ENCODE data around the gene CPNE4. TPM values are rescaled to one million over a fixed set of nuclear protein-coding genes. Genes with fewer than 3 reads are reported as not detected.

CPNE4 gene
- total and polyA plus RNA-seq, 8 donors = 0.14 to 1.7 (median 0.66) TPM

DNA sequence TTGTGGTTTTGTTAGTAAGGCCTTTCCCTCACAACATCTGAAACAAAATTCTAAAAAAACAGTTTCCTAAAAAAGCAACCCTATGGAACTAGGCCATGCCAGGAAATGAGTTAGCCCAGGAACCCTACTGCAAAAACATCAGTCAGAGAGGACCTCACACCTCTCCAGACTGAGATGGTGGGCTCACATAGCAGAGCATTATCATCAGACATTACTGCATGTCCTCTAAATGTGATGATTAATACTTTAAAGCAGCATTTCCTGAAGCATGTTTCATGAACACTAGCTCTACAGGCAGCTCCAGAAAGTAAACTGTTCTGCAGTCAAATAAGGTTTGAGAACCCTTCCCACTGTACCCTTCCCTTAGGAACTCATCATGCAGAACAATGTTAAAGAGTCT lies 299.7 kb downstream of the CPNE4 start:
- no peaks in the 10 kb centered on the region for H3K36me3 ChIP-seq
- intact Hi-C loops (cut with DNase I) = no loop called here
- H3K4me1 ChIP-seq = no peaks in the 10 kb centered on the region
- ATAC-seq = no peak
- TF ChIP-seq CTCF (IDR thresholded peaks at IDR 0.05) = no peak
- no peak for FAIRE-seq
- no peak overlapping the region for H3K27ac ChIP-seq
- no peak for DNase-seq
- no peak overlapping the region for H3K4me3 ChIP-seq
- no peaks in the 10 kb centered on the region for H3K27me3 ChIP-seq
- H3K9me3 ChIP-seq = no peaks in the 10 kb centered on the region

DNA sequence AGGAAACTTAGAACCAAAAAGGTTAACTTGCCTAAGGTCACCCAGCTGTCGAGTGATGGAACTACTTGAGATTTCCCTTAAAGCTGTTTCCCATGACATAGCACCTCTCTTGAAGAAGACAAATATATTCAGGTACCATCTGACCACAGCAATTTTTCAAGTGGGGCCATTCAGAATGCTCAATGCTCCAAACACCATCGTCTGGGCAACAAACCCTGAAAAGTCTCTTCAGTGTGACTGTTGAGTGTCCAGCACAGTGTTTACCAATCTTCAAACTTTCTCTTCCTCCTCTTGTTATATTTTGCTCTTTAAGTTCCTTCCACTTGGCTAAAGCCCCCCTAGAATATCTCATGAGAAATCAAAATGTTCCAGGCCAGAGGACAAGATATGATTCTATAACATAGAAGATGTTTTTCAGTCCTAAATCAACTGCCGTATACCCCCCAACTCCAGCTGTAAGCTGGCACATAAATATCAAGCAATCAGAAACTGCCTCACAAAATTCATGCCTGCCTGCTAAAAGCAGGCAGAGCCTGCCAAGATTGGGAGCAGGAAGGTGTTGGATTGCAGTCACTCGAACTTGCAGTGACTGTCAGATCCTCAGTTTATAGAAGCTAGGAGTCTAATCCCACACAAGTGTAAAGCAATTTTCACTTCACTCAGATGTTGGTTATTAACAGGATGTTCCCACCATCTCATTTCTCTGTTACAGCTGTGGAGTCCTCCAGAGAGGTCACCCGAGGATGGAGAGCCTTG lies 301.6 kb downstream of the CPNE4 start:
- intact Hi-C loops (cut with DNase I) = no loop called here
- WGBS, 2 donors = 54 to 64% methylated on average over 5 of the region's 5 CpGs
- no peaks in the 10 kb centered on the region for H3K27me3 ChIP-seq
- ATAC-seq (no peak), FAIRE-seq (no peak), DNase-seq (no peak)
- no peaks in the 10 kb centered on the region for H3K4me1 ChIP-seq
- no peak overlapping the region for H3K4me3 ChIP-seq
- no peaks in the 10 kb centered on the region for H3K9me3 ChIP-seq
- H3K36me3 ChIP-seq = no peaks in the 10 kb centered on the region
- TF ChIP-seq CTCF (IDR thresholded peaks at IDR 0.05) = no peak
- no peak overlapping the region for H3K27ac ChIP-seq

DNA sequence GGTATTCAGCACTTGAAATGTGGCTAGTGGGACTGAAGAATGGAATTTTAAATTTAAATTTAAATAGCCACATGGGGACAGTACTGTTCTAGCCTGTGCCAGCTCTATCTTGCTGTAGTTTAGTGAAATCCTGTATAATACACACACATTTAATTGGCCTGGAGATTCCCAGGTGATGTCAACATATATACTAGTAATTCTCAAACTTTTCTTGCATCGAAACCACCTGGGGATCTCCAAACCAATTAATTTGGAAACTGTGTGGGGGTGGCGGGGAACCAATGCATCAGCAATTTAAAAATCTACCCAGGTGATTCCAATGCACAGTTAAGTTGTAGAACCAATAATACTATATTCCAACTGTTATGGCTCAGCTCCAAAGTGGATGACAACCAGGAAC lies 303.1 kb downstream of the CPNE4 start:
- Histone ChIP-seq H3K27ac (no peak overlapping the region), H3K27me3 (no peaks in the 10 kb centered on the region), H3K36me3 (no peaks in the 10 kb centered on the region), H3K9me3 (no peaks in the 10 kb centered on the region), H3K4me1 (no peaks in the 10 kb centered on the region), H3K4me3 (no peak overlapping the region)
- TF ChIP-seq CTCF (IDR thresholded peaks at IDR 0.05) = no peak
- ATAC-seq = no peak
- WGBS, 2 donors = 78 to 86% methylated on average over 2 of the region's 2 CpGs
- DNase-seq = no peak
- FAIRE-seq = no peak
- intact Hi-C loops (cut with DNase I) = no loop called here

DNA sequence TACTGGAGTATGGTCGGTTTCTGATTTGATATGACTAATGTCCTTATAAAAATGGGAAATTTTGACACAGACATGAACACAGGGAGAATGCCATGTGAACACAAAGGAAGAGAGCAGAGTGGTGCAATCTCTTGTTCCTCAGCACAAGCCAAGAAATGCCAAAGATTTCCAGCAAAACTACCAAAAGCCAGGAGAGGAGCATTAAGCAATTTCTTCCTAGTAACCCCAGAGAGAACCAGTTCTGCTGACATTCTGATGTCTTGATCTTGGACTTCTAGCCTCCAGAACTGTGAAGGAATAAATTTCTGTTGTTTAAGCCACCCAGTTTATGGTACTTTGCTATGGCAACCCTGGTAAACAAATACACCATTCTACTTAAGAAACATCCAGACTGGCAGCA lies 304.2 kb downstream of the CPNE4 start:
- Histone ChIP-seq H3K36me3 (no peaks in the 10 kb centered on the region), H3K4me1 (no peaks in the 10 kb centered on the region), H3K4me3 (no peak overlapping the region), H3K9me3 (no peaks in the 10 kb centered on the region), H3K27me3 (no peaks in the 10 kb centered on the region), H3K27ac (no peak overlapping the region)
- FAIRE-seq (no peak), DNase-seq (no peak), ATAC-seq (no peak)
- intact Hi-C loops (cut with DNase I) = no loop called here
- WGBS, 2 donors = 42 to 55% methylated on average over 1 of the region's 1 CpG
- TF ChIP-seq CTCF (IDR thresholded peaks at IDR 0.05) = no peak

DNA sequence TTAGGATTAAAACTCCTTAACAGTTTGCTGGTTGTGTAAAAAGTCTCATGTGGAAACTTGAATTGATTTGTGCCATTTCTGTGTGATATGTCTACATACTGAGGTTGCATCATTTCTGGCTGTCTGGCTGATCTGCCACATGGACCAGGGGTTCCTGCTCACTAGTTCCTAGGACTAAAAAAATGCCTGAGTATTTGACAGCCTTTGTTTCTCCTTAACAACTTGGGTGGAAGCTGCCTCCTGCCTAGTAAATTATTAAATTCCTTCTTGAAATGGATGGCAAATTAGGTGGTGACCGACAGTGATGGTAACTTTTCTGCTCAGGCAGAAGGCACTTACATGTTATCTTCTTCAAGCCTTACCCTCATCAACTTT lies 305.2 kb downstream of the CPNE4 start:
- intact Hi-C loops (cut with DNase I) = no loop called here
- FAIRE-seq (no peak), DNase-seq (no peak), ATAC-seq (no peak)
- H3K4me3 ChIP-seq = no peak overlapping the region
- no peak overlapping the region for H3K27ac ChIP-seq
- no peaks in the 10 kb centered on the region for H3K4me1 ChIP-seq
- TF ChIP-seq CTCF (IDR thresholded peaks at IDR 0.05) = no peak
- no peaks in the 10 kb centered on the region for H3K36me3 ChIP-seq
- WGBS, 2 donors = 65 to 76% methylated on average over 1 of the region's 1 CpG
- no peaks in the 10 kb centered on the region for H3K9me3 ChIP-seq
- H3K27me3 ChIP-seq = no peaks in the 10 kb centered on the region
